Mesenchymal stem cell (in vitro differentiated cells and primary cell): Measurements from ENCODE around the gene ACOT7.

Experiments used
- DNase-seq: peaks from one replicate; pipeline ENCODE4 v3.0.0-alpha.2; 2013
- H2AFZ ChIP-seq: one replicate; pipeline ENCODE4 v1.6.1; 2013; ENCODE audit warnings: low read depth, mild to moderate bottlenecking, control low read depth, inconsistent platforms, low read length, moderate library complexity
- H2AK5ac ChIP-seq: 2 replicates; pipeline ENCODE4 v1.6.1; 2013; ENCODE audit warnings: low read length, moderate library complexity, mild to moderate bottlenecking, inconsistent platforms; ENCODE audit not compliant: severe bottlenecking
- H2BK120ac ChIP-seq: one replicate; pipeline ENCODE4 v1.6.1; 2013; ENCODE audit warnings: low read depth, mild to moderate bottlenecking, inconsistent platforms, low read length, moderate library complexity
- H2BK12ac ChIP-seq, 2 experiments: one replicate each; pipeline ENCODE4 v1.6.1; 2013; ENCODE audit warnings: inconsistent platforms in 2 of 2, low read length in 2 of 2, mild to moderate bottlenecking in 2 of 2, moderate library complexity in 2 of 2, control low read depth in 1 of 2
- H2BK15ac ChIP-seq: one replicate; pipeline ENCODE4 v1.6.1; 2013; ENCODE audit warnings: mild to moderate bottlenecking, low read depth, inconsistent platforms; ENCODE audit not compliant: poor library complexity, severe bottlenecking
- H2BK5ac ChIP-seq: 2 replicates; pipeline ENCODE4 v1.6.1; 2013; ENCODE audit warnings: low read depth, mild to moderate bottlenecking, low read length, control low read depth, inconsistent platforms; ENCODE audit not compliant: poor library complexity, severe bottlenecking
- H3K14ac ChIP-seq, 2 experiments: one replicate each; pipeline ENCODE4 v1.6.1; 2013; ENCODE audit warnings: inconsistent platforms in 2 of 2, low read length in 2 of 2, control low read depth in 1 of 2, mild to moderate bottlenecking in 1 of 2, moderate library complexity in 1 of 2
- H3K18ac ChIP-seq, 2 experiments: one replicate each; pipeline ENCODE4 v1.6.1; 2013; ENCODE audit warnings: inconsistent platforms in 2 of 2, low read length in 2 of 2, control low read depth in 1 of 2, low read depth in 1 of 2, mild to moderate bottlenecking in 1 of 2
- H3K23ac ChIP-seq, 2 experiments: one replicate each; pipeline ENCODE4 v1.6.1; 2013; ENCODE audit warnings: inconsistent platforms in 2 of 2, low read length in 2 of 2, mild to moderate bottlenecking in 2 of 2, moderate library complexity in 2 of 2, control low read depth in 1 of 2
- H3K27ac ChIP-seq: 2 replicates; pipeline ENCODE4 v1.5.1; 2013; ENCODE audit warnings: mild to moderate bottlenecking, moderate library complexity, low read length, control low read depth, inconsistent platforms; ENCODE audit not compliant: poor library complexity, severe bottlenecking
- H3K27me3 ChIP-seq, 2 experiments: 2 replicates each; pipeline versions ENCODE4 v1.6.1 to v1.7.0; 2013; ENCODE audit warnings: low read length in 2 of 2, mild to moderate bottlenecking in 2 of 2, moderate library complexity in 2 of 2, control low read depth in 1 of 2, inconsistent platforms in 1 of 2; ENCODE audit not compliant: control insufficient read depth in 1 of 2, insufficient read depth in 1 of 2
- H3K36me3 ChIP-seq, 2 experiments: 2 replicates each; pipeline versions ENCODE4 v1.6.1 to v1.7.0; 2013; ENCODE audit warnings: low read length in 2 of 2, control low read depth in 1 of 2, inconsistent platforms in 1 of 2, low read depth in 1 of 2, mild to moderate bottlenecking in 1 of 2; ENCODE audit not compliant: insufficient read depth in 2 of 2, control insufficient read depth in 1 of 2
- H3K4ac ChIP-seq, 2 experiments: one replicate each; pipeline ENCODE4 v1.6.1; 2013; ENCODE audit warnings: inconsistent platforms in 2 of 2, low read length in 2 of 2, mild to moderate bottlenecking in 2 of 2, moderate library complexity in 2 of 2, control low read depth in 1 of 2, low read depth in 1 of 2
- H3K4me1 ChIP-seq: 2 replicates; pipeline ENCODE4 v1.6.1; 2013; ENCODE audit warnings: low read depth, low read length, control low read depth; ENCODE audit not compliant: control insufficient read depth, insufficient read depth
- H3K4me2 ChIP-seq: 2 replicates; pipeline ENCODE4 v1.6.1; 2013; ENCODE audit warnings: low read length, mild to moderate bottlenecking, inconsistent platforms; ENCODE audit not compliant: poor library complexity, severe bottlenecking
- H3K4me3 ChIP-seq, 2 experiments: 2 replicates each; pipeline versions ENCODE4 v1.5.1 to v1.7.0; 2013; ENCODE audit warnings: low read length in 2 of 2, mild to moderate bottlenecking in 2 of 2, control low read depth in 1 of 2, low read depth in 1 of 2; ENCODE audit not compliant: insufficient read depth in 1 of 2
- H3K79me1 ChIP-seq: replicated peaks from 2 replicates; pipeline ENCODE4 v1.6.1; 2013; ENCODE audit warnings: mild to moderate bottlenecking, control low read depth, low read length, inconsistent platforms; ENCODE audit not compliant: poor library complexity, severe bottlenecking
- H3K9ac ChIP-seq: 2 replicates; pipeline ENCODE4 v1.7.0; 2013; ENCODE audit warnings: mild to moderate bottlenecking, low read length, moderate library complexity
- H3K9me3 ChIP-seq: 2 replicates; pipeline ENCODE4 v1.7.0; 2013; ENCODE audit warnings: mild to moderate bottlenecking, low read length; ENCODE audit not compliant: control insufficient read depth
- H4K8ac ChIP-seq: one replicate; pipeline ENCODE4 v1.6.1; 2013; ENCODE audit warnings: inconsistent platforms, mild to moderate bottlenecking, low read length, moderate library complexity
- H4K91ac ChIP-seq: one replicate; pipeline ENCODE4 v1.6.1; 2013; ENCODE audit warnings: mild to moderate bottlenecking, low read length, inconsistent platforms
- WGBS: methylation state at CpG from one replicate; pipeline ENCODE4 v1.1.7; 2013; ENCODE audit warnings: mixed read lengths; 5-methylcytosine and 5-hydroxymethylcytosine counted together

Gene ACOT7

GRCh38 chr1:6389971-6390370 lies 3.6 kb downstream of the ACOT7 start:
- no peak overlapping the region for H3K14ac ChIP-seq
- H2BK5ac ChIP-seq, result no peak overlapping the region
- H4K91ac ChIP-seq, result no peak overlapping the region
- no peak overlapping the region for H3K4ac ChIP-seq
- WGBS, result 93% methylated on average over 9 of the region's 9 CpGs
- H2AFZ ChIP-seq, result no peak overlapping the region
- no peak overlapping the region for H2BK120ac ChIP-seq
- H3K4me3 ChIP-seq, result no peak overlapping the region
- H2BK12ac ChIP-seq, result peak overlapping the region in 1 of 2 experiments; percentile 51
- H3K4me2 ChIP-seq, result no peak overlapping the region
- H3K79me1 ChIP-seq, result peaks cover 32% of the 10 kb centered on the region
- H3K4me1 ChIP-seq, result peaks cover 29% of the 10 kb centered on the region
- no peak overlapping the region for H3K27ac ChIP-seq
- H3K27me3 ChIP-seq, result no peaks in the 10 kb centered on the region
- no peaks in the 10 kb centered on the region for H3K9me3 ChIP-seq
- H4K8ac ChIP-seq, result no peak overlapping the region
- H2BK15ac ChIP-seq, result no peak overlapping the region
- peak overlapping the region in 1 of 2 experiments; percentile 28 for H3K18ac ChIP-seq
- DNase-seq, result no peak
- no peak overlapping the region for H3K9ac ChIP-seq
- no peak overlapping the region for H2AK5ac ChIP-seq
- H3K36me3 ChIP-seq, result no peaks in the 10 kb centered on the region
- no peak overlapping the region for H3K23ac ChIP-seq

- H3K4me3 ChIP-seq, result no peak overlapping the region
- peak; percentile 80 for DNase-seq
- no peak overlapping the region for H3K14ac ChIP-seq
- H2BK12ac ChIP-seq, result peak overlapping the region in 1 of 2 experiments; percentile 45
- H2AFZ ChIP-seq, result no peak overlapping the region
- H2BK15ac ChIP-seq, result no peak overlapping the region
- H3K9me3 ChIP-seq, result no peaks in the 10 kb centered on the region
- no peaks in the 10 kb centered on the region for H3K27me3 ChIP-seq
- H3K36me3 ChIP-seq, result no peaks in the 10 kb centered on the region
- peak overlapping the region in 1 of 2 experiments; percentile 67 for H3K4ac ChIP-seq
- WGBS, result 30% methylated on average over 10 of the region's 10 CpGs
- H2BK120ac ChIP-seq, result peak overlapping the region; percentile 12
- H2BK5ac ChIP-seq, result no peak overlapping the region
- H3K23ac ChIP-seq, result no peak overlapping the region
- peak overlapping the region in 1 of 2 experiments; percentile 91 for H3K18ac ChIP-seq
- H3K9ac ChIP-seq, result no peak overlapping the region
- peak overlapping the region; percentile 38 for H3K27ac ChIP-seq
- H2AK5ac ChIP-seq, result no peak overlapping the region
- H3K79me1 ChIP-seq, result peaks cover 34% of the 10 kb centered on the region
- H3K4me1 ChIP-seq, result peaks cover 18% of the 10 kb centered on the region
- H4K91ac ChIP-seq, result no peak overlapping the region
- peak overlapping the region; percentile 98 for H4K8ac ChIP-seq
- peak overlapping the region; percentile 7 for H3K4me2 ChIP-seq
Observed at GRCh38 chr1:6386371-6386949, 7.1 kb downstream of the ACOT7 start.

GRCh38 chr1:6385488-6386191 lies 7.9 kb downstream of the ACOT7 start:
- peak overlapping the region; percentile 38 for H3K27ac ChIP-seq
- peak; percentile 77 for DNase-seq

GRCh38 chr1:6384962-6385361 lies 8.6 kb downstream of the ACOT7 start:
- Histone ChIP-seq H3K4me1 (peaks cover 18% of the 10 kb centered on the region), H2BK12ac (peak overlapping the region in 1 of 2 experiments; percentile 89), H3K36me3 (no peaks in the 10 kb centered on the region), H3K4me2 (no peak overlapping the region), H3K27me3 (no peaks in the 10 kb centered on the region), H2AK5ac (no peak overlapping the region), H3K4ac (peak overlapping the region in 1 of 2 experiments; percentile 55), H3K14ac (peak overlapping the region in 1 of 2 experiments; percentile 15), H2BK15ac (no peak overlapping the region), H2AFZ (no peak overlapping the region), H4K91ac (peak overlapping the region; percentile 55), H3K23ac (no peak overlapping the region), H2BK120ac (peak overlapping the region; percentile 0), H3K18ac (peak overlapping the region; percentile 34 to 78), H2BK5ac (no peak overlapping the region), H3K79me1 (peaks cover 30% of the 10 kb centered on the region), H3K9me3 (no peaks in the 10 kb centered on the region), H3K9ac (no peak overlapping the region), H3K27ac (no peak overlapping the region), H3K4me3 (peak overlapping the region in 1 of 2 experiments; percentile 33), H4K8ac (peak overlapping the region; percentile 98)
- WGBS, result 98% methylated on average over 5 of the region's 5 CpGs
- DNase-seq, result no peak

More at GRCh38 chr1:6385488-6386191, 7.9 kb downstream of the ACOT7 start:
- Histone ChIP-seq H3K27me3 (no peaks in the 10 kb centered on the region), H2BK5ac (no peak overlapping the region), H3K18ac (peak overlapping the region; percentile 91 to 94), H3K4me1 (peaks cover 18% of the 10 kb centered on the region), H4K8ac (peak overlapping the region; percentile 98), H3K4ac (peak overlapping the region; percentile 93 to 98), H2BK120ac (peak overlapping the region; percentile 12), H3K9ac (peak overlapping the region; percentile 32), H3K79me1 (peaks cover 32% of the 10 kb centered on the region), H4K91ac (peak overlapping the region; percentile 92), H3K36me3 (no peaks in the 10 kb centered on the region), H3K4me3 (peak overlapping the region; percentile 5 to 33), H2BK12ac (peak overlapping the region; percentile 89 to 92), H3K4me2 (peak overlapping the region; percentile 31), H3K9me3 (no peaks in the 10 kb centered on the region), H2AK5ac (peak overlapping the region; percentile 94), H3K14ac (peak overlapping the region in 1 of 2 experiments; percentile 97), H2BK15ac (no peak overlapping the region), H2AFZ (peak overlapping the region; percentile 73), H3K23ac (peak overlapping the region in 1 of 2 experiments; percentile 89)
- 38% methylated on average over 22 of the region's 22 CpGs for WGBS
